DMS53 treated with DMSO at 0.1 percent for 48 hours (cell line): ENCODE results near the gene PXDN.

Experiments
- DNase-seq: peaks from one replicate; lab custom pipeline; 2025; ENCODE audit not compliant: unreplicated experiment; lab: John Stamatoyannopoulos, UW

The PXDN gene

DNA sequence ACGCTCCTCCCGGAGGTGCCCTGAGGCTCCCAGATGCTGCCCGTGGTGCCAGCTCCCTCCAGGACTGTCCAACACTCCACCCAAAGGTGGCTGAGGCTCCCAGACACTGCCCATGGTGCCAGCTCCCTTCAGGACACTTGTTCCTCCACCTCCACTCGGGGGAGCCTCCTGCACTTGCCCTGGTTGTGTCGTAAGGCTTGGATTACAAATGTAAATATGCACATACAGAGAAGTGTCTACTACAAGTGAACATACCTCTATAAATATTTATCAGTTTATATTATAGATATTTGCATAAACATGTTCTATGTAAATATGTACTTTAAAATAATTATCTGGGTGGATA is 143.3 kb downstream of the PXDN start:
- no peak for DNase-seq

DNA sequence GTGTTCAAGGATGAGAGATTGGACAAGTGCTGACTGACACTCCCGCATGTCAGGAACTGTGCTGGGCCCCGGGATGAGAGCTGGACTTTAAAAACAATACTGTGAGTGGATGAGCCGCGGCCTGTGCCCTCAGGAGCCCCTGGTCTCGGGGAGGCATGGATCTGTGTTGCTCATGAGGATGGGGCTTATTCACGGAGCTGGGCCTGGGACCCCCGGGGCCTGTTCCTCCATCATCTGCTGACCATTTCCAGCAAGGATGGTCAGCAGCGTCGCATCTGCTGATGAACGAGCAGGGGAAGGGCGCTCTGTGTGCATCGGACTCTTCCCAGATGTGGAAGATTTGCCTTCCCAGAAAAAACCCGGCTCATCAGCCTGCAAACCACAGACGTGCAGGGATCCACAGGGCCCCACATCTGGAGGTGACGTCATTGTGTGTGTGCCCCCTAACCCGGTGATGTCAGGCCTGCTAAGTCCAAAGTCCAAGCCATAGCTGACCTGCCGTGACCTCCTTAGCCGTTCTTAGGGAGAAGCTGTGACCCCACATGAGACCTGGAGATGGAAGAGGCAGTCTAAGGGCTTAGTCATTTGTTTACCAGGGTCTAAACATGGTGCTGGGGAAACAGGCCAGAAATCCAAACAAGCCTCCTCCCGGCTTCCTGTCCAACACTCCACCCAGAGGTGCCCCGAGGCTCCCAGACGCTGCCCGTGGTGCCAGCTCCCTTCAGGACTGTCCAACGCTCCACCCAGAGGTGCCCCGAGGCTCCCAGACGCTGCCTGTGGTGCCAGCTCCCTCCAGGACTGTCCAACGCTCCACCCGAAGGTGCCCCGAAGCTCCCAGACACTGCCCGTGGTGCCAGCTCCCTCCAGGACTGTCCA is 143.9 kb downstream of the PXDN start:
- no peak for DNase-seq

DNA sequence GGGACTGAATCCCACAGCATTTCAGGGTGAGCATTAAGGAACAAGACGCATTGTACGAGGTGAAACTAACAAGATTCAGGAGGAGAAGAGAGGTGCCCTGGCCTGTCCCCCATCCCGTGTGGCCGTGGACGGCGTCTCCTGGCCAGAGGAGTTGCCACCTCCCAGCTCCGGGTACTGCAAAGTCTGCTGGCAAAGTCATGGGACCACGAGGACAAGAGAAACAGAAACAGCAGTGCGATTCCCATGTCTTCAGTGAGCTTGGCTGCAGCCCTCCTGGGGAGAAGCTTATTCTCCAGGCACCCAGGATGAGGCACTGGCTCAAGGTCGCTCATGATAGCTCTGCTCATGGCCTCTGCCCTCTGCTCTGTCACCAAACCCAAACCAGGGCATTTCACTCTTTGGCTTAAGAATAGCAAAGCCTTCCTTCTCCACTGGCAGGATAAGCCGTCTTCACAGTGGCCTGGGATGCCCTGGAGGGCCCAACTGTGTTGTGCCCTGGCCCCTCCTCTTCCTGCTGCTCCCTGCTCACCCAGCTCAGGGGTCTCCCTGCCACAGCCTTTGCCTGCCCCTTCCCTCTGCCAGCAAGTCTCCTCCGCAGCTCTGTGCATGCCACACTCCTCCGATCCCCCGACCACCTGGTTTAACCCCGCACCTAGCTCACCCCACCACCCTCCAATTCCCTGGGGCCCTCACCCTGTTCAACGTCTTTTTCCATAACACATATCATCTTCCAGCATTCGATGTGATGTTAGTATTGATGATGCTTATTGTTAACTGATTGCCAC is 144.8 kb downstream of the PXDN start:
- DNase-seq = no peak

DNA sequence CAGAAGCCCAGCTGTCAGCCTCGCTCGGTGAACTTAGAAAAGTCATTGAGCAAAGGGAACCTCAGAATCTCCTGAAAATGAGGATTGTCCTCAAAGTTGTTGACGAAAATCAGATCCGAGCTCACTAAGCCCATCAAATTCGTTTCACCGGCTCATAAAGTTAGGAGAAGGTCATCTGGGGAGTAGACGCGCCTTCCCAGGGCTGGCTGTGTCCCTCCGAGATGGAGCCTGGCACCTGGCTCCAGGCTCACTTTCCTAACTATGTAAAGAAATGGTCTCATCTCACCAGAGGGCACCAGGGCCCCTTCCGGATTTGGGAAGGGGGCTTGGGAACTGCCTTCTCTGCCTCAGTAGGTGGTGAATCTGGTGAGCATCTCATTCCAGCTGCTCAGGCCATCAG is 145.5 kb downstream of the PXDN start:
- DNase-seq = no peak

DNA sequence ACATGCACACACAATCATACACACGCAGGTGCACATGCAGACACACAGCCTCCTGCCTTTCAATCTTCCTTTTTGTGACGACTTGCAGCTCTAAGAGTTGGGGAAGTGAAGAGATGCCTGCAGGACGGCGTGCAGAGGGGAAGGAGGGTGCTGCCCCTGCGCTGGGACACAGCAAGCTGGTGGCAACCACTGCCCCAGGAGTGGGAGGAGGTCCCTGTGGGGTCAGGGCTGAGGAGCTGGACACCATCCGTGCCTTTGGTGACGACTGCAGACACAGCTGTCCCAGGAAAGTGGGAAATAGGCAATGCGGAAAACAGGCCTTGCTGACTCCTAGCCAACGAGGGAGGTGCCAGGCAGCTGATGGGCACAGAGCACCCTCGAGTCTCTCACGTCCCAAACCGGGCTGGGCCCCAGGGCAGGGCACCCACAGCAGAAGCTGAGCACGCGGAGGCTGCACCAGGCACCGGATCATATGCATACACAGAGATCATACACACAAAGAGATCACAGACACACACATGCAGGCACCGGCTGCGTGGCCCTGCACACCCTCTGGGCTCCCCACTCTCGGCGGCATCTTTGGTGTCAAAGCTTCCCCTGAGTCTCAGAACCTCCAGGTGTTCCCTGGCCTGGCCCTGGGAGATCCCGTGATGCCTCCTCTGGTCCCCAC is 146.1 kb downstream of the PXDN start:
- DNase-seq = no peak

DNA sequence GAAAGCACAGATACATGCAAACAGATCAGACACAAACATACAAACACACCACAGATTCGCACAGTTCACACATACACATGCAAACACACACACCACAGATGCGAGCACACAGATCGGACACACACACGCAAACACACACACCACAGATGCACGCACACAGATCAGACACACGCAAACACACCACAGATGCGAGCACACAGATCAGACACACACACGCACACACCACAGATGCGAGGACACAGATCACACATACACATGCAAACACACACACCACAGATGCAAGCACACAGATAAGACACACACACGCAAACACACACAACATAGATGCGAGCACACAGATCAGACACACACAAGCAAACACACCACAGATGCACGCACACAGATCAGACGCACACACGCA is 149.0 kb downstream of the PXDN start:
- no peak for DNase-seq

DNA sequence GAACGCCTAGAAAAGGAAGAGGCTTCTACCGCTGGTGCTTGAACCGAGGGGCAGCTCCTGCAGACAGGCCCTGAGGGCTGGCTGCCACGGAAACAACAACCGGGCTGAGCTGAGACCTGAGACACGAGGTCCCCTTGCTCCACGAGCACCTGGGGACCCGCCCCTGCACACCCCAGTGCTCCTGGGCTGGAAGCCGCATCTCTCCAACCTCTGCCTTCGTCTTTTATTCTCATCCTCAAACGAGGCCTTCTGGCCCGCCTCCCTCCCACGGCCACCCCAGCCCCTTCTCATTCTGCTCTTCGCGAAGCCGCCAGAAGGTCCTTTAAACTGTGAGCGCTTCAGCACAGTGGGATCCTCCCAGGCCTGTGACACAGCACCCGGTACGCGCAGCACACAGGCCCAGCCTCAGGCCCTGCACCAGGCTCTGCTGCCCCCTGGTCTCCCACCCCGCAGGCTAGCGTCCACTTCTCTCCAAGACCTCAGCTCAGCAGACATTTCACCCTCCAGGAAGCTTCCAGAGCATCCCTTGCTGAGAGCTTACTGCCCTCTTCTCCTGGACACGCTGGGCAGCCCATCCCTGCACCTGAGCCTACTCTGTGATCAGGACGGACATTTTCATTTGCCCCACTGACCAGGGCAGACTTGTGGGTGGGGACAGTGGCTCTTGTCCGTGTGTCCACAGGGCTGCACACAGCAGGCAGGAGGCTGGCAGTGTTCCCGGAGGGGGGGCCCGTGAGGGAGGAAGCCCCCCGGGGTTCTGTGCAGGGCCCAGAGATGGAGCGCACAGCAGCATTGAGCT is 149.7 kb downstream of the PXDN start:
- no peak for DNase-seq

DNA sequence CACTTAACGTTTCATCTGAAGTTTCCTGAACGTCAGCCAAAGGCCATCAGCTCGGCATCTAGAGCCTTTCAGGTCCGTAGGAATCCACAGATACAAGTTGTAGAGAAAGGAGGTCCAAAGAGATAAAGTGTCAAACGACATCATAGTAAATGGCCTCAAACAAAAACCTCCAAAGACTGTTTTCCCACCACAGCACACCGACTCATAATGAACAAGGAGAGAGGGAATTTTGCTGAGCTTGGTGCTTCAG is 150.3 kb downstream of the PXDN start:
- DNase-seq = no peak

DNA sequence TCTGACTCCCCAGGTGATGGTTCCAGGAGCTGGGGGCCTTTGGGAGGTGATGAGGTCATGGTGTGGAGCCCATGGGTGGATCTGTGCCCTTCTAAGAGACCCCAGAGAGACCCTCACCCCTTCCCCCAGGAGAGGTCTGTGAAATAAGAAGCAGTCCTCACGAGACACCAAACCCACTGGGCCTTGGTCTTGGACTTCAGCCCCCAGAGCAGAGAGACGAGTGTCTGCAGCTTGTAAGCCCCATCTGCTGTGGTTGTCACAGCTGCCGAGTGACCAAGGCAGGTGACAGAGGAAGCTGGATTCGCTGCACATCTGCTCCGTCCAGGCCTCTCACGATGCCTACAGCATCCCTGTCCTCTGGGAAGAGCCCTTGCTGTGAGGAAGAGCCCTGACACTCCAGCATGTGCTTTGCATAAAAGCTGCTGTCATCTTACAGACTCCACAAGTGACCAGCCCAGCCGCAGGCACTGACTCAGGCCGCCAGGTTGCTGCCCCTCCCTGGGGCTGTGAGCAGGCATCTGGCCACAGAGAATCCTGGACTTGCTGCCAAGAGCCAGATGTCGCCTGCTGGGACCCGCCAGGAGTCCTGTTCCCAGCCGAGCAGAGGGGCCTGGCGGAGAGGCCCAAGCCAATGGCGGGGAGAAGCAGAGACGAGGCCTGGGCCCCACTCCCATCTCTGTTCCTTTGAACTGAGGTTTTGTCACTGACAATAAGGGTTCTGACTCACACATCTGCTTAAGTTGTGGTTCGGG is 150.8 kb downstream of the PXDN start:
- DNase-seq = no peak

DNA sequence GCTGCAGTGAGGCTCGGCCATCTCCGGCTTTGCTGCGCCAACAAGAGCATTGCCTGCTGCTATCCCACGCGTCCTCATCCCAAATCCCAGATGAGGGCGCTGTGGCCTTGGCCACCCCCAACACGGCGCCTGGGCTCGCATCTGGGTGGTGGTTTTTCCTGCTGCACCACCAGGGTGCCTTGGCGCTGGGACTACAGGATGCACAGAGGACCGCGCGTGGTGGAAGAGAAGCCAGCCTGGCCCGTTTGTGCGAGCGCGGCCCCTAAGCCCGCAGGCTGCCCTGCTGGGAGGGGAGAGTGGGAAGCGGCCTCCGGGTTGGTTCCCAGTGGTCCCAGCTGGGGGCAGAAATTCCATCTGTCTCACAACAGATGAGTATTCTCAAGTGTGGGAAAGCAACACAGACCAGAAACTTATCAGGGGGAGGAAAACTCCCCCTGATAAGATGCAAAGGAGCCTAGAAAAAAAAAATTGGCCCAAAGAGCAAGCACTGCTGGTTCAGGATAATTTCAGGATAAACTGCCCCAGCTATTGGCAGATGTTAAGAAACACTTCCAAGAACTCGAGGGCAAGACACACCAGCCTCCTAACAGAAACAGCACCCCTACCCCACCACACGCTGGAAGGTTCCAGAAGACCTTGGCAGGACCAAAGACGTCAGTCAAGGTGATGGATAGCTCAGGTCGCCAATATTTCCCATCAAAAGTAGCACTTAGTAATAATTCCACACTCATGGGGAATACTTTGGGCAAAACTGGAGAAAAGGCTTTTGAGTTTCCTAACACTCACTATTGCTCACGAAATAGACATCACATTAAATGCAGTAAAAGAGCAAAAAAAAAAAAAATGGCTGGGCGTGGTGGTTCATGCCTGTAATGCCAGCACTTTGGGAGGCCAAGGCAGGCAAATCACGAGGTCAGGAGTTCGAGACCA is 152.1 kb downstream of the PXDN start:
- DNase-seq = no peak

DNA sequence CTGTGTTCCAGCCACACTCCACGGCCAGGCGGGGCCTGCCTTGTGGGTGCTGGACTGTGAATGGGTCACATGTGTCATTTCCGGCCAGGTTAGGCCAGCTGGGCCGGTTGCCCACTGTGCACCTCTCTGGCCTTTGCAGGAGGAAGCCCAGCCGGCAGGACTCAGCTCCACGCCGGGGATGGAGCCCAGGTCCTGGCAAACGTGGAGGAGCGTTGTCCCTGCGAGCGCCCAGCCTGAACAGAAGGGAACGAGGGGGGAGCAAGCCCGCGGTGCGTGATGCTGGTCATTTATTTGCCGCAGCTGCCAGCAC is 152.9 kb downstream of the PXDN start:
- no peak for DNase-seq

DNA sequence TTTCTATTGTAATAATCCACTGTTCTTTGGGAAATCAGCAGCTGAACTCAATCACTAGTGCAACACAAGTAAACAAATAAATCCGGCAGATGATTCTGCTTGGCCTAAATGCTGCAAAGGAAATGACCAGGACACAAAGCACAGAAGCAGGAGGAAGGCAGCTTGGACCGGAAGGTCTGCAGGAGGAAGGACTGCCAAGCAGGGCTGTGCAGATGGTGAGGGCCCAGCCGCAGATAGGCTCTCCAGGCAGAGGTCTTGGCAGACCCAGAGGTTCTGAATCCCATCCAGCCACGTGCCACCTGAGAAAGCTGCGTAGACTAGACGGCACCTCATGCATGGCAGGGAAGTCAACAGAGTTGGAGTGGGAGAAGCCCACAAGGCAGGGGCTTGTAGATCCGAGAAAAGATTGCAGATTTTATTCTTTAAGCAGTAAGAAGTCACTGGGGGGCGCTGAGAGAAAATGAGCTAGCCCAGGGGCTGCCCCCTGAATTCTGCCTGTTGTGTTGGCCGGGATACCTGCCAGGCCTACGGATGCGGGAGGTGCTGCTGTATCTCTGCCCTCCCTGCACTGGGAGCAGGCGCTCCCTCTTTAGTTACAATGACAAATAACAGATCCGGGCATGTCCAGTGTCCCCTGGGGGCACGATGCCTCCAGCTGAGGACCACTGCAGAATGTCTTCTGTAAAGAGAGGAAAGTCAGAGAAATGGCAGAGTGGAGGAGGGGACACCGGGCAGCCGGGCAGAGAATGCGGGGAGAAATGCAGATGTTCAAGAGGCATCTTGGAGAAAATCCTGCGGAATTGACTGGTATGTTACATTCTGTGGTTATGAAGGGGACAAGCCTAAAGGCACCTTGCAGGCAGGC is 153.5 kb downstream of the PXDN start:
- no peak for DNase-seq

DNA sequence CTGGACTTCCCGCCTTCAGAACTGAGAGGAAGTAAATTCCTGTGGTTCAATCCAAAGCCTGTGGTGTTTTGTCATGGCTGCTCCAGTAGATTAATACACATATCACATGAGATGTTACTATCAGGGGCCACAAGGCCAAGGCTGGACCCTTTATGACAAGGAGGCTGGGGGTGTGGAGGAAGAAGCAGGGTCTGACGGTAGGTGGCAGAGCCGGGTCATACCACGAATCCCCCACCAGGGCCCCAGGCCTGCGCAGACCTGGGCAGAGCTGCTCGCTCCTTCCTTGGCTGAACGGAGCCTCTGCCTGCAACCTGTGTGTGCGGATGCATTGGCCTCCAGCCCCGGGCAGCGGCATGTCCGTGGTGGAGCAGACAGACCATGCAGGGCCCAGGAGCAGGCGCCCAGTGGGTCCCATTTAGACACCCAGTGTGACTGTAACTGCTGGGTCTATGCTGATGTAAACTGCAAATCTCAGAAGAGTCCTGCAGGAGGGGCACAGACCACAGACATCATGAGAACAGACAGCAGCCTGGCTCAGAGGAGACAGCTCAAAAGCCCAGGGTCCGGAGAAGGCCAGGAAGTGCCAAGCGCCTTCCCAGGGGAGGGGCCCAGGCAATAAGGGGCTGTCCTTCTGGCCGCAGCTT is 155.2 kb downstream of the PXDN start:
- no peak for DNase-seq

DNA sequence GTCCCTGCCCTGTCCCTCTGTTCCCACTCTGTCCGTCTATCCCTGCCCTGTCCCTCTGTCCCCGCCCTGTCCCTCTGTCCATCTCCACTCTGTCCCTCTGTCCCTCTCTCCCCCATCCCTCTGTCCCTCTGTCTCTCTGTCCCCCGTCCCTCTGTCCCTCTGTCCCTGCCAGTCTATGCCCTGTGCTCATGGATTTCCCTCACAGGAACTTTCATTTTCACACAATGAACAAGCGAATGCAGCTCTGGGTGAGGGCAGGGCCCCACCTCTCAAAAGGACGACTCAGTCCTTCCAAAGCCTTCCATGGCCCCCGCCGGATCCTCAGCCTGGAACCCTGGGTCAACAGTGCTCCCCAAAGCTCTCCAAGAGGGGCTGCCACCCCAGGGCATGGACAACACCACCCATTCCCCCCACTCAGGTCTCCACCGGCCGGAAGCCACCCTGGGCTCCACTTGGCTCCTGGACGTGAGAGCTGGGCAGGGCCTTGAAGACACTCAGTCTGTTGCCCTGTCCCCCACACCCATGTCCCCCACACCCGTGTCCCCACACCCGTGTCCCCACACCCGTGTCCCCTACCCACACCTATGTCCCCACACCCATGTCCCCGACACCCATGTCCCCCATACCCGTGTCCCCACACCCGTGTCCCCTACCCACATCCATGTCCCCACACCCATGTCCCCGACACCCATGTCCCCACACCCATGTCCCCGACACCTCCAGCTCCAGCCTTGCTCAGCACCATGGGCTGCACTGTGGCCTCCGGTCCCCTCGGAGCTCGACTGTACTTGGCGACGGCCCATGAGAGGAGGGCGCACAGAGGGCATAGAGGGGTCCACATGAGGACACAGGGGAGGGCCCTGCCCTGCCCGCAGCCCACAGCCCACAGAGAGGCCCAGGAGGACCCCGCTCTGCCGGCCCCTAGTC is 156.0 kb downstream of the PXDN start:
- DNase-seq = no peak

DNA sequence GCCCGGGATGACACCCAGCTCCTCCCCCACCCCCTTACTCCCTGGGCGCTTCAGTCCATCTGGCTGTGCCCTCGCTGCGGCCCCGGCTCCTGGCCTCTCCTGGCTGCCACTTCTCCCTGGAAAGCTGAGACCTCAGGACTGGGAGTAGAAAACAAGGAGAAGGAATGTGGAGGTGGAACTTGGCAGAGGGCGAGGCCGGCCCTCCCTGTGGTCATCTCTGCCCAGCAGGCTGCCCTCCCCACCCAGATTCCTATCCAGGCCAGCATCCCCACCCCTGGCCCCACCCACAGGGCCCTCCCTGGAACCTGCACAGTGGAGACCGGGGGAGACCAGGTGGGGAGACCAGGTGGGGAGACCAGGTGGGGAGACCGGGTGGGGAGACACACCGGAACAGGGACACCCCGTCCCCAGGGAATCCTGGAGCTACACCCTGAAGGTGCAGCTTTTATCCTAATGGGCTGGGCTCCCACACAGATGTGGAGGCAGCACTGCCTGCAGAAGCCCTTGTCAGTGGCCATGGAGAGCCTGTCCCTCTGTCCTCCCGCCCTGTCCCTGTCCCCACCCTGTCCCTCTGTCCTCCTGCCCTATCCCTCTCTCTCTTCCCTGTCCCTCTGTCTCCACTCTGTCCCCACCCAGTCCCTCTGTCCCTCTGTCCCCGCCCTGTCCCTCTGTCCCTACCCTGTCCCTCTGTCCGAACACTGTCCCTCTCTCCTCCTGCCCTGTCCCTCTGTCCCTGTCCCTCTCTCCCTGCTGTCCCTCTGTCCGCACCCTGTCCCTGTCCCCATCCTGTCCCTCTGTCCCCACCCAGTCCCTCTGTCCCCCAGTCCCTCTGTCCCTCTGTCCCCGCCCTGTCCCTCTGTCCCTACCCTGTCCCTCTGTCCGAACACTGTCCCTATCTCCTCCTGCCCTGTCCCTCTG is 157.1 kb downstream of the PXDN start:
- DNase-seq = no peak

DNA sequence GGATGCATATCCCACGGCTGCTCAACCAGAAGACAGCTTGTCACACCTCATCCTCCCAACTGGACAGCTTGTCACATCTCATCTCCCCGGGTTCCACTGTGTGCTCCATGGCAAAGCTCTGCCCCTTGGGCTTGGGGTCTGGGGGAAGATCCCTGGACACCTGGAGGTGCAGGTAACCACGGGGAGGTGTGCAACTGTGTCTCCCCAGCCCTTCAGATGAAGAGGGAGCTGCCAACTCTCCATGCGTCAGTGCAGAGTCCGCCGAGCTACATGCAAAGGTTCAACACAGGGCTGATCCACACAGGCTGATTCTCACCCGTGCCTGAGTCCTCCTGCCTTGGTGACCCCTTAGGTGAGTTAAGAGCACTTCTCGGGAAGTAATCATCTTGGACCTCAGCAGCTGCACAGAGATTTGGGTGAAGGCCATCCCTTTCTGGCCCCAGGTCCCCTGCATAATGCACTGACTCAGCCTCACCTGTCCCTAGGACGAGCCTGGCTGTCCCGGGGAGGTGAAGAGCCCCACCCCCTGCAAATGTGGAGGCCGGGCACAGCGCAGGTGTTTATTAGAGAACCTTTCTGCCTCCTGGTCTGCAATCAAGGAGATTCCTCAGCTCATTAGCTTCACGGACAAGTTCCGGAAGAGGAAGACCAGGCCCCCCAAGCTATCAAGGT is 157.9 kb downstream of the PXDN start:
- no peak for DNase-seq
